ENCODE data around the gene ADRA2B.

Gene ADRA2B

DNA sequence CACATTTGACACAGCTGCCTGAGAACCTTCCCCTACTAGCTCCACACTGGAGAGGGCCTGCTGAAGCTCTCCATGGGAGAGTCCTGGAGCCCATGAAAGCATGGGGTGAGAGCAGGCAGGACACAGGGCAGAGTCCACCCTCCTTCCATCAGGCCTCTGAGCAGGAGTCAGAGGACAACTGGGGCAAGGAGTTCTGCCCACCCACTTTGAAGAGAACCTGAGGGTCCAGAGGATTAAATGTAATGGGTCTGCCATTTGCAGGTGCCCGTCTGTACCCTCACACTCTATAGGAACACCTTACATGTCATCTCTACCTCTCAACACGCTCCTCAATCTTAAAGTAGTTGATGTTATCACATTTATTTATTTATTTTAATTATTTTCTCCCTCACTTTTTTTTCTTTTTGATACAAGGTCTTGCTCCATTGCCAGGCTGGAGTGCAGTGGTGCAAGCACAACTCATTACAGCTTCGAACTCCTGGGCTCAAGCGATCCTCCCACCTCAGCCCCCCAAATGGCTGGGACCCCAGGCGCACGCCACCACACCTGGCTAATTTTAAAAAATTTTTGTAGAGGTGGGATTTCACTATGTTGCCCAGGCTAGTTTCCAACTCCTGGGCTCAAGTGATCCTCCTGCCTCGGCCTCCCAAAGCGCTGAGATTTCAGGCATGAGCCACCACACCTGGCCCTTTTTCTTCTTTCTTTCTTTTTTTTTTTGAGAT, 10.2 kb downstream of the ADRA2B start:
- TF ChIP-seq, protein P1, sequence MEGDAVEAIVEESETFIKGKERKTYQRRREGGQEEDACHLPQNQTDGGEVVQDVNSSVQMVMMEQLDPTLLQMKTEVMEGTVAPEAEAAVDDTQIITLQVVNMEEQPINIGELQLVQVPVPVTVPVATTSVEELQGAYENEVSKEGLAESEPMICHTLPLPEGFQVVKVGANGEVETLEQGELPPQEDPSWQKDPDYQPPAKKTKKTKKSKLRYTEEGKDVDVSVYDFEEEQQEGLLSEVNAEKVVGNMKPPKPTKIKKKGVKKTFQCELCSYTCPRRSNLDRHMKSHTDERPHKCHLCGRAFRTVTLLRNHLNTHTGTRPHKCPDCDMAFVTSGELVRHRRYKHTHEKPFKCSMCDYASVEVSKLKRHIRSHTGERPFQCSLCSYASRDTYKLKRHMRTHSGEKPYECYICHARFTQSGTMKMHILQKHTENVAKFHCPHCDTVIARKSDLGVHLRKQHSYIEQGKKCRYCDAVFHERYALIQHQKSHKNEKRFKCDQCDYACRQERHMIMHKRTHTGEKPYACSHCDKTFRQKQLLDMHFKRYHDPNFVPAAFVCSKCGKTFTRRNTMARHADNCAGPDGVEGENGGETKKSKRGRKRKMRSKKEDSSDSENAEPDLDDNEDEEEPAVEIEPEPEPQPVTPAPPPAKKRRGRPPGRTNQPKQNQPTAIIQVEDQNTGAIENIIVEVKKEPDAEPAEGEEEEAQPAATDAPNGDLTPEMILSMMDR (conservative IDR thresholded peaks at IDR 0.05; ENCODE audit: low read depth, low read length) = no peak
- no peak for DNase-seq (ENCODE audit: low read depth)
- no peak overlapping the region for H3K4me3 ChIP-seq (ENCODE audit: low read length)

DNA sequence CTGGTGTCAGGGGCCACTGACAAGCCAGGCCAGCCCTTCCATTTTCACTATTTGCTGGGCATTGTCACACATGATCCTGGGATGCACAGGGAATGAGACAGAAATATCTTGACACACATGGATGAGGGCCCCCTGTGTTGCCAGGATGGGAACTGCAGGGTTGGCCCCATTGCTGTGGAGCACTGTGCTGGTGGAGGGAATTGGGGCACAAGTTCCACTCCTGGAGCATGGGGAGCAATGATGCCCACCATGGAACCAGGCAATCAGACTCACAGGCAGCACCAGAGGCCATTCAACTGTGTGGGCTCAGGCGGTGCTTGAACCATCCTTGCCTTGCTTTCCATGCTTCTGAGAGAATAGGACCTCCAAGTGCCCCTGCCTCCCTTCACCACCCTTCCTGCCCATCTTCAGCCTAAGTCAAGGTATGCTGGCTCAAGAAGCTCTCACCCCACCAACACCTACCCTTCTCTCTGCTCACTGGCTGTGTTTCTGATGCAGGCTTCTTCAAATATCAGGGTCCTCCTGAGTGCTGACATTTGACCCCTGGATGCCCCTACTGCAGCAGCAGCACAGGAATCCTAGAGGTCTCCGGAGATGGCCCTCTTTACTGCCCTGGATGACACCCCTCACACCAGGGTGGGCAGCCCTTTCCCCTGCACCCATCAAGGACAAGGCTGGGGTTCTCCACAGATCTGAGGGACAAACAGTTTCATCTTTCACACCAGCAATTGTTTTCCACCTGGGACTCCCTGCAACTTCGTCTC, 11.0 kb downstream of the ADRA2B start:
- no peak for DNase-seq (ENCODE audit: low read depth)
- TF ChIP-seq, protein P1 (conservative IDR thresholded peaks at IDR 0.05; ENCODE audit: low read depth, low read length) = no peak
- no peak overlapping the region for H3K4me3 ChIP-seq (ENCODE audit: low read length)

DNA sequence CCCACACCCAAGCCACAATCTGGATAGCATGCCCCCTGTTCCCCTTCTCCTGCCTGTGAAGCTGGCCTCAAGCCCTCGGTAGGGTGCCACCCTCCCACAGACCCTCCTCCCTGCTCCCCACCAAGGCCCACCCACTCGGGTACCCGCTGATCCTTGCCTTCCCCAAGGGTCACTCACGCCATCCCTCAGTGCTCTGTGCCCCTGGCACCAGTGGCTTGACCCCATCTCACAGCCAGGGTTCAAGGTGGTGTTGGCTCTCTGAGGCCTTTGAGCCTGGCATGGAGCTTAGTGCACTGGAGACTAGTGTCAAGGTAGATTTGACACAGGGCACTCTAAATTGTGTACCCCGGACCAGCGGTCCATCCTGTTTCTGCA, 11.9 kb downstream of the ADRA2B start:
- DNase-seq (ENCODE audit: low read depth) = no peak
- H3K4me3 ChIP-seq (ENCODE audit: low read length) = no peak overlapping the region
- TF ChIP-seq, protein P1 (conservative IDR thresholded peaks at IDR 0.05; ENCODE audit: low read depth, low read length) = no peak

DNA sequence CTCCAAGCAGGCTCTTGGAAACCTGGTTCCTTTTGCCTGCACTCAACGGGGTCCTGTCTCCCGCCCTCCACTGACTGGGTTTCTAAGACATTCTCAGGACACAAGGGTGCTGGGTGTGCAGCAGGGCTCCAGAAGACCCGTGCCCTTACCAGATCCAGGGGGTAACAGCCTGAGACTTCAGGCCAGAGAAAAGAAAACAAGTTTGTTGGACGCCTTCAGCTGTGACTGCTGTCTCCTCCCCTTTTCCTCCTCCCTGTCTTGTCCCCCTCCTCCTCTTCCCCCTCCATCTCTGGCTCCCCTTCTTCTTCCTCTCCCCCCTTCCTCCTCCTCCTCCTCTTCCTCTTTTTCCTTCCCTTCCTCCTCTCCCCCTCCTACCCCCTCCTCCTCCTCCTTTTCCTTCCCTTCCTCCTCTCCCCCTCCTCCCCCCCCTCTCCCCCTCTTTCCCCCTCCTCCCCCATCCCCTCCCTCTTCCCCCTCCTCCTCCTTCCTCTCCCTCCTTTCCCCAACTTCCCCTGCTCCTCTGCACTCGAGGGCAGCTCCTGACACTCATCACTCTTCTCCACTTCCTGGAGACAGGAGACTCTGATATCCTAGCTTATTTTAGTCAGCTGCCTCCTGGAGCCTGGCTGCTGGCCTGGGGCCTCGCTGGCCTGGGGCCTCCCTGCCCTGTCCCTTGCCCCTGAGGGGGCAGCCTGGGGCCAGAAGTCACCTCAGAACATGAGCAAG, 12.4 kb downstream of the ADRA2B start:
- no peak overlapping the region for H3K4me3 ChIP-seq (ENCODE audit: low read length)
- no peak for DNase-seq (ENCODE audit: low read depth)
- TF ChIP-seq, protein P1 (conservative IDR thresholded peaks at IDR 0.05; ENCODE audit: low read depth, low read length) = no peak

DNA sequence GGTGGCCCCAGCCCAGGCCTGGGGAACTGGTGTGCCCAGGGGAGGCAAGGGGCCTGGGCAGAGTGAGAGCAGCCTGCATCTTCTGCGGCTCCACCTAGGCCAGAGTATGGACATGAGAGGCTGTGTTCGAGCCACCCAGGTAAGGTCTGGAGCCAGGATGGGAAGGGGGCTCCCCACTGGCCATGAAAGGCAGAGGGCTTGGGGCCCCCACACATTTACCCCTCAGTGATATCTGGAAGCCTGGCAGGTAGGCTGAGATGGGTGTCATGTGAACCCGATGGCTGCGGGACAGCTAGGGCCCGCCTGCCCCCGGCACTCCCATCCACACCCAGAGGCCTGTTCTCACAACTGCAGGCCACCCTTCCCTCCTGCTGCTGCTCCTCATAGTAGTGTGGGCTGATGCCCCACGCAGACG, 13.2 kb downstream of the ADRA2B start:
- DNase-seq (ENCODE audit: low read depth) = no peak
- TF ChIP-seq, protein P1 (conservative IDR thresholded peaks at IDR 0.05; ENCODE audit: low read depth, low read length) = no peak

DNA sequence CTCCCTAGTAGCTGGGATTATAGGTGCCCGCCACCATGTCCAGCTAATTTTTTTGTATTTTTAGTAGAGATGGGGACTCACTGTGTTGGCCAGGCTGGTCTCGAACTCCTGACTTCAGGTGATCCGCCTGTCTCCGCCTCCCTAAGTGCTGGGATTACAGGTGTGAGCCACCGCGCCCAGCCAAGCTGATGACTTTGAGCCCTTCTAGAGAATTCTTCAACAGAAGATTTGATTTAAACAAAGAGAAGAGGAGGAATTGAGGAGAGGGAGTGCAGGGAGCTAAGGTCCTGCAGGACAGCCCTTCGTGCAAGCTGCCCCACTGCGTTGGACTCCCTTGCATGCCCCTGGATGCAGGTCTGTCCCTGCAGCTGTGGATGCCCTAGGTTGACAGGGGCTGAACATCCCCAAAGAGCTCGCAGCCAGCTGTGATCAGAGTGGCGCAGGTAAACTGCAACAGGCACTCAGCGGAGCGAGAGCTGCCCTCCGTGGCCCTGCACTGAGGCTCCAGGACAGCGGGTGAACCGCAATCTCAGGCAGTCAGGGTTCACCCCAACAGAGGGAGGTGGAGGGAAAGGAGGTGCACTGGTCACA, 13.7 kb downstream of the ADRA2B start:
- TF ChIP-seq, protein P1 (conservative IDR thresholded peaks at IDR 0.05; ENCODE audit: low read depth, low read length) = no peak
- DNase-seq (ENCODE audit: low read depth) = no peak
- no peak overlapping the region for H3K4me3 ChIP-seq (ENCODE audit: low read length)

More for the DNA sequence above, 13.2 kb downstream of the ADRA2B start:
- H3K4me3 ChIP-seq (ENCODE audit: low read length) = no peak overlapping the region

Measured in retinal pigment epithelial cell (primary cell).